Testis (tissue), 2 donors: Measurements from ENCODE around the gene MDM4.

ENCODE experiments used
- CTCF ChIP-seq, 3 experiments: fragments of 450-650 bp in 2 of 3; fragments of 200-600 bp in 1 of 3; sonication (generic) in 1 of 3; IDR thresholded peaks; one replicate each; pipeline ENCODE4 v1.5.1; 2016 to 2019; ENCODE audit warnings: antibody characterized with exemption in 3 of 3, mild to moderate bottlenecking in 2 of 3, moderate library complexity in 1 of 3
- POLR2A ChIP-seq: fragments of 450-650 bp; IDR thresholded peaks from one replicate; pipeline ENCODE4 v1.6.1; 2017; ENCODE audit warnings: antibody characterized with exemption, mild to moderate bottlenecking, moderate library complexity

- TF ChIP-seq POLR2A: no peak
- no peak for TF ChIP-seq CTCF (IDR thresholded peaks at IDR 0.05)
Observed at GRCh38 chr1:204578867-204579664, 62.9 kb downstream of the MDM4 start.
